GM19372 (cell line): ENCODE data around the gene TMEM238.

Source experiments
- ATAC-seq: cut with Tn5 transposase; IDR thresholded peaks from one replicate; pipeline ENCODE4 v1.9.1; 2021; ENCODE audit warnings: mild to moderate bottlenecking, low read depth, moderate library complexity; ENCODE audit not compliant: unreplicated experiment

TMEM238 gene

GRCh38 chr19:55382013-55382412 is 2.1 kb downstream of the TMEM238 start:
- ATAC-seq = no peak

- no peak for ATAC-seq
These were observed 4.9 kb downstream of the TMEM238 start for GRCh38 chr19:55379174-55379573.

- ATAC-seq = no peak
These were observed 6.5 kb downstream of the TMEM238 start for GRCh38 chr19:55377356-55378131.

- no peak for ATAC-seq
These were observed 7.7 kb downstream of the TMEM238 start, which contains the start of gene TMEM190 for GRCh38 chr19:55376241-55376933. TSS of gene TMEM190 (plus strand) at chr19:55376826. CDS start at chr19:55376854, 28 bp downstream.

DNA sequence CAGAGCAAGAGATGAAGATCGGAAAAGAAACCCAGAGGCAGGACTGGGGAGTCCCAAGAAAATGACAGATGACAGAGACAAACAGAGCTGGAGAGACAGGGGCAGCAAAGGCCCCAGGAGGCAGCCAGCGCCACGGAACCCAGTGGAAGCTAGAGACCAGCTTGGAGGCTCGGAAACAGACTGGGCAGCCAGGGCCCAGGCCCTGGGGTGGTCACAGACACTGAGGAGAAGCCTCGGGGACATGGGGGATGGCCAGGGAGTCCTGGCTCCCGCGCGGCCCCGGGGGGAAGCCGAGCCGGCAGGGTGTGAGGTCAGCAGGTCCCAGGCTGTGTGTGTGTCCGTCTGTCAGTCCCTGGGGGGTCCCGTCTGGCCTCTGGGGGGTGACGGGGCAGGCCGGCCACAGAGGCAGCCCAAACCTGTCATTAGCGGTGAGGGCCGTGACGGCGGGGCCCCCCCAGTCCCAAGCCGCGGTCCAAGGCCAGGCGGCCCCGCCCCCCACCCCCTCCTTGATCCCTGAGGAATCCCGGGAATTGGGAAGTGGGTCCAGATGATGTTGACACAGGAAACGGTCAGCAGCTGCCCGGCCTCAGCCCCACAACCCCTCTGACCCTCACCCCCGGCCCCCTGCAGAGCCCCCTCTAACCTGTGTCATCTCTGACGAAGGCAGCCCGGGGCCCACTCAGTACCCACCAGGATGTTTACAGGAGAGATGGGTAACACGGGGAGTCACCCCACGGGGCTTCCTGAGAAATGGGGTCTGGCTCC is 9.9 kb downstream of the TMEM238 start:
- ATAC-seq = no peak

DNA sequence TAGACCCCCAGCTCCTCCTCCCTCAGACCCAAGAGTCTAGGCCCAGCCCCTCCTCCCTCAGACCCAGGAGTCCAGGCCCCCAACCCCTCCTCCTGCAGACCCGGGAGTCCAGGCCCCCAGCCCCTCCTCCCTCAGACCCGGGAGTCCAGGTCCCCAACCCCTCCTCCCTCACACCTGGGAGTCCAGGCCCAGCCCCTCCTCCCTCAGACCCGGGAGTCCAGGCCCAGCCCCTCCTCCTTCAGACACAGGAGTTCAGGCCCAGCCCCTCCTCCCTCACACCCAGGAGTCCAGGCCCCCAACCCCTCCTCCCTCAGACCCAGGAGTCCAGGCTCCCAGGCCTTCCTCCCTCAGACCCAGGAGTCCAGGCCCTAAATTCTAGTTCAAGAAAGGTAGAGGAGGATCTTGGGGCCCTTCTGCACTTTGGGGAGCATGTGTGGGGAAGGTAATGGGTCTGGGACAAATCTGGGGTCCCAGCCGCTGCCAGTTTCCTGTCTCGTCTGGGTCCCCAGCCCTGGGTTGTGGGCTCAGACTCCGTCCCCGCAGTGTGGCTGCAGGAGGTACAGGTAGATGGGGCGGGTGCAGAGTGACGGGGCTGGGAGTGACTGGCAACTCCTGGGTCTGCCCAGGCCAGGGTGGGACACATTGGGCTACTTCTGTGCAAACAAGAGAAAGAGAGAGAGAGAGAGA is 10.6 kb downstream of the TMEM238 start:
- ATAC-seq = no peak

- no peak for ATAC-seq
These were observed 11.6 kb downstream of the TMEM238 start for GRCh38 chr19:55372316-55373081.

DNA sequence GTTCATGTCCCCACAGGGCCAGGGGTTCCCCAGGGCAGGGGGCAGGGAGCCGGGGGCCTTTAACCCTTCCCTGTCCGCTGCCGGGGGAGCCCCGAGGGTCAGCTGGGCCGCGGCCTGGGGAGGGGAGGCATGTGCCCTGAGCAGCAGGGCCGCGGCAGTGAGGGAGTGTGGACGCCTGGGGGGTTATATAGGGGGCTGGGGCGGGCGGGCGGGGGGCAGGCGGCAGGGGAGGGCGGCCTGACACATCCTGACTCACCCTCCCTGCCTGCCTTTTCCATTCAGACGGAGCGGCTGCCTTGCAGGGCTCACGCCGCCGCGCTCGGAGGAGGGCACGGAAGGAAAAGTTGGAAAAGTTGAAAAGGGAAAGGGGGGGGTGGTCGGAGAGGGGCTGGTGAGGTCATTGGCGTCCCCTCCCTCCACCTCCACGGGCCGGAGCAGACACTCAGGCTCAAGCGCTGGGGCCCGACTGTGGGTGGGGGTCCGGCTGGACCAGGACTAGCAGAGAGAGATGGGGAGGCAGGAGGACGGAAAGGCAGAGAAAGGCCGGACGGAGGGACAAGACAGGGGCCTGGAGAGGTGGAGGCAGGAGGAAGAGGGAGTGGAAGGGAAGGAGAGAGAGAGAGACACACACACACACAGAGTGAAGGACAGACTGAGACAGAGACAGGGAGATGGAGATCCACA is 13.6 kb downstream of the TMEM238 start, which contains the start of gene IL11:
IL11 (minus strand) TSS at position 159 of the 684 bp plus-strand sequence; CDS start at position 6, 153 bp downstream.
- no peak for ATAC-seq

DNA sequence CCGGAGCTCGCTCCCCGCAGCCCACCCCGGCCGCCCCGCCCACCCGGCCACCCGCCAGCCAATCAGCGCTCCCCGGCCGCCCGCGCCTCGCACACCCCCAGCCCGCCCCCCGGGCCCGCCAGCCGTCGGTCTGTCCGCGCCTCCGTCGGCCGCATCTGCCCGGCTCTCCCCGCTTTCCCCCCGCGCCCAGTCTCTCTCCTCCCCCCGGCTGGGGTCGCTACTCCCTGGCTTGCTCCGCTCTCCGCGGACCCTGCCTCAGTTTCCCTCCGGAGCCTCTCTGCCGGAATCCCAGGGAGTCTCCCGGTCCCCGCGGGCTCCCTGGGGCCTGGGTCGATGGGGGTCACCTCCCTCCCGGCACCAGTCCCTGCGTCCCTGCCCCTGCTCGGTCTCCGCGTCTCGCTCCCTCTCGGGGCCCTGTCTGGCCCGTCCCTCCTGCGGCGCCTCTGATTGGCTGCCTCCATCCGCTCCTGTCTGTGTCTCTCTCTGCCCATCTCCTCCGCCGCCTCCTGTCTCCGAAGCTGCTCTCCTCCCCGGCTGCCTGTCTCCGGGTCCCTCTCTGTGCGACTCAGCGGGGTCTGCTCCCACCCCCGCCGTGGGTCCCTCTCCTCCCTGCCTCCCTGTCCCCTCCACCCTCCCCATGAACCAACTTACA is 14.3 kb downstream of the TMEM238 start:
- no peak for ATAC-seq

DNA sequence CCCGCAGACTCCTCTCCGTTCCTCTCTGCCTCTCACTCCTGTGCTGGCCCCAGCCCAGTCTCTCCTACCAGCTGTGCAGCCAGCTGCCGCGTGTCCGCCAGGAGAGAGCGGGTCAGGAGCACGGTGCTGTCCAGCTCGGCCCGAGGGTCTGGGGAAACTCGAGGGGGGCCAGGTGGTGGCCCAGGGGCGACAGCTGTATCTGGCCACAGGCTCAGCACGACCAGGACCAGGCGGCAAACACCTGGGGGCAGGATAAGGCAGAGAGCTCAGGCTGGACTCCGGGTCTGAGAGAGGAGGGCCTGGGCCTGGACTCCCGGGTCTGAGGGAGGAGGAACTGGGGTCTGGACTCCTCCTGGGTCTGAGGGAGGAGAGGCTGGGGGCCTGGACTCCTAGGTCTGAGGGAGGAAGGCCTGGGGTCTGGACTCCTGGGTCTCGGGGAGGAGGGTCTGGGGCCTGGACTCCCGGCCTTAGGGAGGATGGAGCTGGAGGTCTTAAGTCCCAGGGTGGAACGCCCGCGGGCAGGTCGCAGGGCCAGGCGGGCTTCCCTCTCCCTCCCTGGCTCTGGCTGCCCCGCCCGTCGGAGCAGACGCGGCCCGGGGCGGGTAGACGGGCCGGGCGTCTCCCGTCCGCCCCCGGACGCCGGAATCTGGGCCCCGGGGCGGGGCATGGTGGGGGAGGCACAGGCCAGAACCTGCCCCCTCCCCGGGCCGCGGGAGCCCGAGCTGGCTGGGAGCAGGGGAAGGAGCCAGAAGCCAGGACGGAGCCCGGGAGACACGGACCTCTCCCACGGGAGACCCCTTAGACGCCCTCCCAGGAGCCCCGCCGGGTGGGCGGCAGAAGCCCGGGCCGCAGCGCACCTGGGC is 15.2 kb downstream of the TMEM238 start:
- no peak for ATAC-seq

- ATAC-seq = no peak
These were observed 16.0 kb downstream of the TMEM238 start for GRCh38 chr19:55368106-55368505.

DNA sequence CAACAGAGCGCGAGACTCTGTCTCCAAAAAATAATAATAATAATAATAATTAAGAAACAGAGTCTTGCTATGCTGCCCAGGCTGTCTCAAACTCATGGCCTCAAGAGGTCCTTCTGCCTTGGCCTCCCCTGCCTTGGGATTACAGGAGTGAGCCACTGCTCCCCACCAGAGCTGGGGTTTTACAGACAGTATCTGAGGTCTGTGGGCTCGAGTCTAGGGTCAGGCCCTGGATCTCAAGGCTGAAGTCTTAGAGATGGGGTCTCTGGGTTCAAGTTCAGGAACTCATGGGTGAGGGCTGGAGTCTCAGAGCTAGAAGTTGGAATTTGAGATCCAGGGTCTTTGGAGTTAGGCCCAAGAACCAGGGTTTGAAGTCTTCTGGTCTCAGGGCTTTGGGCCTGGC is 17.3 kb downstream of the TMEM238 start:
- ATAC-seq = no peak

DNA sequence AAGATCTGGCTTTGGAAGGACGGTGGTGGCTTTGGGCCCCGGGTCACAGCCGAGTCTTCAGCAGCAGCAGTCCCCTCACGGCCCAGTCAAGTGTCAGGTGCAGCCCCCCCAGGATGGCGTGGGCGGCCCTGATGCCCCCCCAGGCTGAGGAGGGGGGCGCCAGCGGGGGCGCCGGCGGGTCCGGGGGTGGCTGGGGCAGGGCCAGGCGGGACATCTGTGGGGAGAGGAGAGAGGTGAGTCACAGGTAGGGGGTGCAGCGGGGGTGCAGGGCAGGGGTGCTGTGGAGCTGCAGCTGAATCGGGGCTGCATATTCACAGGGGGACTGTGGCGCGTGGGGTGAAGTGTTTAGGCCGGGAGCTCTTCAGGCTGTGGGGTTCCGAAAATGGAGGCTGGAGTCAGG is 18.1 kb downstream of the TMEM238 start:
- no peak for ATAC-seq

DNA sequence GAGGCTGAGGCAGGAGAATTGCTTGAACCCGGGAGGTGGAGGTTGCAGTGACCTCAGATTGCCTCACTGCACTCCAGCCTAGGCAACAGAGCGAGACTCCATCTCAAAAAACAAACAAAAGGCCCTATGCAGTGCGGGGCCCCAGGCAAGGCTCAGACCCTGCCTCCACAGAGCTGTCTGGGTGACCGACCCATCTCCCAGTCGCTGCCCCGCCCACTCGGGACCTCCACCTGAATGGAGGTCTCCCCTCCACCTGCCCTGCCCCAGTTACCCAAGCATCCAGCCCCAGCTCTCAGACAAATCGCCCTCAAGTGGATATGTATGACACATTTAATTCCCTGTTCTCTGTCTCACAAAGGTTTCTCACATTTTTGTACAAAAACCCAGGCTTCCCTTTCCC is 18.8 kb downstream of the TMEM238 start:
- ATAC-seq = no peak

DNA sequence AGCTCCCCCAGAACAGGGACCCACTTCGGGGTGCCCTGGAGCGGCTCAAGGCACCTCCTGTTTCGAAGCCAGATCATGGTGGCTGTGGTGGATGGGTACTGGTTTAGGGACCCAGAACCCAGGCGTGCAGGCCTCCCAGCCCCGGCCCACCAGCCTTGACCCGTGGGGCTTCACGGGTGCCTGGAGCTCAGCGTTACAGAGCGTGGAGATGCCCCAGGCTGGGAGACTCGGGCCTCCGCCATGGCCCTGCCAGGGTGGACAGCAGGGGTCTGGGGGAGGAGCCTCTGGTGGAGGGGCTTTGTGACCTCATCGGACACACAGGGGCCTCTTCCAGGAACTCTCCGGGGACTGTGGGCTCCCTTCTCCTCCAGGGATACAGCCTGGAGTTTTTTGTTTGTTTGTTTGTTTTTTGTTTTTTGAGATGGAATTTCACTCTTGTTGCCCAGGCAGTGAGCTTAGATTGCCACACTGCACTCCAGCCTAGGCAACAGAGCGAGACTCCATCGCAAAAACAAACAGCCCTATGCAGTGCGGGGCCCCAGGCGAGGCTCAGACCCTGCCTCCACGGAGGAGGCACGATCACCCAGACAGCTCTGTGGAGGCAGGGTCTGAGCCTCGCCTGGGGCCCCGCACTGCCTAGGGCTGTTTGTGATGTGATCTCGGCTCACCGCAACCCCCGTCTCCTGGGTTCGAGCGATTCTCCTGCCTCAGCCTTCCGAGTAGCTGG is 20.9 kb downstream of the TMEM238 start, which contains the start of gene GARIN5B:
GARIN5B (minus strand) TSS at position 271 of the 727 bp plus-strand sequence; CDS start at position 77, 194 bp downstream.
- ATAC-seq = no peak

- ATAC-seq = no peak
These were observed 21.7 kb downstream of the TMEM238 start for GRCh38 chr19:55362174-55362989.
